ENCODE results near the gene CEP63. TPM values are rescaled to one million over a fixed set of nuclear protein-coding genes. Genes with fewer than 3 reads are reported as not detected.

Gene CEP63
- total RNA-seq: 13.8 and 21.9 TPM in 2 replicates

- peak within 1 kb of the TSS; percentile 85 for H3K4me3 ChIP-seq (ENCODE audit: low read depth, low read length)
- no peak for TF ChIP-seq CTCF (IDR thresholded peaks at IDR 0.05; ENCODE audit: insufficient read depth, low read depth, low read length)
- DNase-seq (ENCODE audit: low read depth): peak; percentile 99
Observed at GRCh38 chr3:134485718-134486576, at the start of gene CEP63, which contains the start of gene ANAPC13. Gene CEP63, plus strand, starts transcription at chr3:134486057. Its CDS starts 9,264 bp downstream, at chr3:134495321. Gene ANAPC13, minus strand, starts transcription at chr3:134485985. Its CDS starts 3,081 bp downstream, at chr3:134482904.

- no peak overlapping the region for H3K4me3 ChIP-seq (ENCODE audit: low read depth, low read length)
- TF ChIP-seq CTCF (IDR thresholded peaks at IDR 0.05; ENCODE audit: insufficient read depth, low read depth, low read length): no peak
- DNase-seq (ENCODE audit: low read depth): peak; percentile 57
Observed at GRCh38 chr3:134437211-134437752, 48.6 kb upstream of the CEP63 start.

GRCh38 chr3:134441321-134441720, 44.5 kb upstream of the CEP63 start:
- TF ChIP-seq CTCF (IDR thresholded peaks at IDR 0.05; ENCODE audit: insufficient read depth, low read depth, low read length): no peak
- DNase-seq (ENCODE audit: low read depth): no peak
- no peak overlapping the region for H3K4me3 ChIP-seq (ENCODE audit: low read depth, low read length)

- no peak for TF ChIP-seq CTCF (IDR thresholded peaks at IDR 0.05; ENCODE audit: insufficient read depth, low read depth, low read length)
- no peak for DNase-seq (ENCODE audit: low read depth)
- no peak overlapping the region for H3K4me3 ChIP-seq (ENCODE audit: low read depth, low read length)
Observed at GRCh38 chr3:134441821-134442220, 44.0 kb upstream of the CEP63 start.

GRCh38 chr3:134445095-134445494, 40.8 kb upstream of the CEP63 start:
- no peak for DNase-seq (ENCODE audit: low read depth)
- H3K4me3 ChIP-seq (ENCODE audit: low read depth, low read length): no peak overlapping the region
- no peak for TF ChIP-seq CTCF (IDR thresholded peaks at IDR 0.05; ENCODE audit: insufficient read depth, low read depth, low read length)

GRCh38 chr3:134445636-134446035, 40.2 kb upstream of the CEP63 start:
- peak; percentile 91 for DNase-seq (ENCODE audit: low read depth)
- TF ChIP-seq CTCF (IDR thresholded peaks at IDR 0.05; ENCODE audit: insufficient read depth, low read depth, low read length): no peak
- H3K4me3 ChIP-seq (ENCODE audit: low read depth, low read length): no peak overlapping the region

Data from fibroblast of villous mesenchyme (primary cell).